Upper lobe of right lung (tissue), 1 donor: Measurements from ENCODE around the gene GORASP2. TPM values are rescaled to one million over a fixed set of nuclear protein-coding genes. Genes with fewer than 3 reads are reported as not detected.
A peak's percentile ranks its signal among the peaks of the same experiment; 100 is the strongest.

Experiments
- ATAC-seq: fragments of 200-7000 bp; cut with Tn5 transposase; one replicate; pipeline ENCODE4 v1.9.1; 2020; ENCODE audit warnings: mild to moderate bottlenecking, moderate library complexity
- DNase-seq: peaks from one replicate; pipeline ENCODE4 v3.0.0-alpha.2; 2020
- H3K27ac ChIP-seq: fragments of 200-600 bp; one replicate; pipeline ENCODE4 v1.8.0; 2022
- H3K27me3 ChIP-seq: fragments of 200-600 bp; one replicate; pipeline ENCODE4 v1.8.0; 2022; ENCODE audit warnings: mild to moderate bottlenecking
- H3K36me3 ChIP-seq: fragments of 200-600 bp; one replicate; pipeline ENCODE4 v1.8.0; 2022
- H3K4me1 ChIP-seq: fragments of 200-600 bp; one replicate; pipeline ENCODE4 v1.8.0; 2022
- H3K4me3 ChIP-seq: fragments of 200-600 bp; one replicate; pipeline ENCODE4 v1.8.0; 2022; ENCODE audit warnings: mild to moderate bottlenecking
- H3K9me3 ChIP-seq: fragments of 200-600 bp; one replicate; pipeline ENCODE4 v1.8.0; 2022
- CTCF ChIP-seq: fragments of 200-600 bp; IDR thresholded peaks from one replicate; pipeline ENCODE4 v1.8.0; 2022; ENCODE audit warnings: antibody characterized with exemption
- intact Hi-C: fragments of 100-400 bp; cut with DNase I; formaldehyde crosslinking; loops from one replicate; pipeline ENCODE4 v1.11.0; 2022
- total RNA-seq: library from RNA; stranded (reverse); fragmentation: NEBNext Ultra II Directional; extraction: Animal tissue kit (Norgen Biotek cat#: 25700); gene quantifications from one replicate; pipeline ENCODE4 v1.2.1, GENCODE V29; 2021
- donor health status: DM: no; HTN: yes; CAD: no; lungs with severe emphysema.

The GORASP2 gene
- total RNA-seq, 1 donor from 2014 or later, result 69.7 TPM

- Histone ChIP-seq H3K4me3 (no peak overlapping the region), H3K9me3 (no peaks in the 10 kb centered on the region), H3K27me3 (no peaks in the 10 kb centered on the region), H3K4me1 (no peaks in the 10 kb centered on the region), H3K27ac (no peak overlapping the region), H3K36me3 (peaks cover 91% of the 10 kb centered on the region)
- no peak for DNase-seq
- ATAC-seq, result no peak
- intact Hi-C loops, result no loop called here
- no peak for TF ChIP-seq CTCF
Observed at GRCh38 chr2:170963386-170963785, 34.3 kb downstream of the GORASP2 start.

DNA sequence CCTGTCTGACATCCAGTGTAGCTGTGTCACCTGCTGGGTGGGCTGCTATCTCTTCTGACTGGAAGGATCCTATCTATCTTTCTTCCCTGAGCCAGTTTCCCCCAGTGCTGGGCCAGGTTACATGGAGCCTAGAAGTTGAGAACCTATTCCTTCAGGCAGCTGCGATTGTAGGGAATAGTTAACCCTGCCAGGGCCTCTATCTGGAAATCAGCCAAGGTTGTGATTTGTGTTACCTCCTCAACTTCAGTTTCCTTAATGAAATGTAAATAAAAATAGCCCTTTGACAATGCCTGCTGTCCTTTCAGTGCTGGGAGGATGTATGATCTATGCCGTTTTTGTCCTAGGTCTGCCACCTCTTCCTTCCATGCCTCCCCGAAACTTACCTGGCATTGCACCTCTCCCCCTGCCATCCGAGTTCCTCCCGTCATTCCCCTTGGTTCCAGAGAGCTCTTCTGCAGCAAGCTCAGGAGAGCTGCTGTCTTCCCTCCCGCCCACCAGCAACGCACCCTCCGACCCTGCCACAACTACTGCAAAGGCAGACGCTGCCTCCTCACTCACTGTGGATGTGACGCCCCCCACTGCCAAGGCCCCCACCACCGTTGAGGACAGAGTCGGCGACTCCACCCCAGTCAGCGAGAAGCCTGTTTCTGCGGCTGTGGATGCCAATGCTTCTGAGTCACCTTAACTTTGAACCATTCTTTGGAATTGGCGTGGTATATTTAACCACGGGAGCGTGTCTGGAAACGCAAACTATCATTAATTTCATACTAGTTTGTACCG is 36.6 kb downstream of the GORASP2 start:
- H3K4me3 ChIP-seq, result no peak overlapping the region
- peaks cover 70% of the 10 kb centered on the region for H3K36me3 ChIP-seq
- no peak for ATAC-seq
- H3K27me3 ChIP-seq, result no peaks in the 10 kb centered on the region
- no peaks in the 10 kb centered on the region for H3K9me3 ChIP-seq
- intact Hi-C loops, result no loop called here
- no peak overlapping the region for H3K27ac ChIP-seq
- no peaks in the 10 kb centered on the region for H3K4me1 ChIP-seq
- TF ChIP-seq CTCF, result no peak
- DNase-seq, result no peak

- ATAC-seq, result peak; percentile 46
- Histone ChIP-seq H3K36me3 (peaks cover 58% of the 10 kb centered on the region), H3K4me1 (no peaks in the 10 kb centered on the region), H3K4me3 (no peak overlapping the region), H3K27ac (no peak overlapping the region), H3K27me3 (no peaks in the 10 kb centered on the region), H3K9me3 (no peaks in the 10 kb centered on the region)
- no peak for TF ChIP-seq CTCF
- intact Hi-C loops, result no loop called here
- no peak for DNase-seq
Observed at GRCh38 chr2:170966648-170967396, 37.8 kb downstream of the GORASP2 start.

DNA sequence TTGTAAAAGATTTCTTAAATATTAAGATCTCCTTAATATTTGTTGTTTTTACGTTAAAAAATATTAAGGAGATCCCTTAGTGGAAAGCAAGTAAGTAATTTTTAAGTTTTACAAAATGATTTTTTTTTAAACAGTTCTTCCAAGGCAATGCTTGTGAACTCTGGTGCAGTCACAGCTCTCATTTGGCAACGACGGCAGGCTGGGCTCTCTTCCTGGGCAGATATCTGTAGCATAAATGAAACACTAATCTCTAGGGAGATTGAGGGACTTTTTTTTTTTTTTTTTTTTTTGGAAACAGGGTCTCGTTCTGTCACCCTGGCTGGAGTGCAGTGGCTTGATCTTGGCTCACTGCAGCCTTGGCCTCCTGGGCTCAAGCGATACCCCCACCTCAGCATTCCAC is 38.5 kb downstream of the GORASP2 start:
- Histone ChIP-seq H3K9me3 (no peaks in the 10 kb centered on the region), H3K36me3 (peaks cover 50% of the 10 kb centered on the region), H3K27ac (no peak overlapping the region), H3K4me3 (no peak overlapping the region), H3K27me3 (no peaks in the 10 kb centered on the region), H3K4me1 (no peaks in the 10 kb centered on the region)
- DNase-seq (no peak), ATAC-seq (no peak)
- no peak for TF ChIP-seq CTCF
- intact Hi-C loops, result no loop called here

DNA sequence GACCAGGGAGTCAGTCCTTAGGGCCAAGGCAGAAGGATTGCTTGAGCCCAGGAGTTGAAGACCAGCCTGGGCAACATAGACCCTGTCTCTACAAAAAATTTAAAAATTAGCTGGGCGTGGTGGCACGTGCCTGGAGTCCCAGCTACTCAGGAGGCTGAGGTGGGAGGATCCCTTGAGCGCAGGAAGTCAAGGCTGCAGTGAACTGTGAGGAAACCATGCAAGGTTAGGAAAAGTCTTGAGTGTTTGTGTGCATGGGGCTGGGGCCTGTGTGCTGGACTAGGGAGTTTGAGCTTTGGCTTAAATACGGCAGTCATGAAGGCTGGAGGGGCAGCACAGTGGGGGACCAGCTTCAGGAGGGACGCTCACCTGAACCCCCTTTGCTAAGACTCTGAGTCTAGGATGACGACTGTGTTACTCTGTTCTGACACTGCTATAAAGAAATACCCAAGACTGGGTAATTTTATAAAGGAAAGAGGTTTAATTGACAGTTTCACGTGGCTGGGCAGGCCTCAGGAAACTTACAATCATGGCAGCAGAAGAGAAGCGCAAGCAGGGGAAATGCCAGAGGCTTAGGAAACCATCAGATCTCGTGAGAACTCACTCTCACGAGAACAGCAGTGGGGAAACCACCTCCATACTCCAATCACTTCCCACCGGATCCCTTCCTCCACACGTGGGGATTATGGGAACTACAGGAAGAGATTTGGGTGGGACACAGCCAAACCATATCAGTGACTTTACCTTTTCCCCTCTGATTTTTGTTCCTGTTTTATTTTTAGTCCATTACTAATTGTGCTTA is 39.4 kb downstream of the GORASP2 start:
- Histone ChIP-seq H3K27ac (no peak overlapping the region), H3K9me3 (no peaks in the 10 kb centered on the region), H3K36me3 (peaks cover 42% of the 10 kb centered on the region), H3K4me1 (peaks cover 5% of the 10 kb centered on the region), H3K27me3 (no peaks in the 10 kb centered on the region), H3K4me3 (no peak overlapping the region)
- no peak for TF ChIP-seq CTCF
- no peak for DNase-seq
- intact Hi-C loops, result no loop called here
- ATAC-seq, result no peak
